Astrocyte of the cerebellum (primary cell): ENCODE results near the gene FGB.
"Not testable (repeated sequence)": the region's sequence is repeated elsewhere in the genome, so short reads cannot be mapped to it uniquely, and the experiment has no call there.

Experiments
- DNase-seq: peaks from one replicate; pipeline ENCODE4 v3.0.0-alpha.2; 2011; ENCODE audit warnings: low read depth
- H3K4me3 ChIP-seq: 2 replicates; pipeline ENCODE4 v1.5.1; 2011; ENCODE audit warnings: mild to moderate bottlenecking, low read depth, low read length, moderate library complexity
- CTCF ChIP-seq: IDR thresholded peaks from 2 replicates; pipeline ENCODE4 v1.5.1; 2012; ENCODE audit warnings: low read length, low read depth, moderate library complexity, mild to moderate bottlenecking; ENCODE audit errors: missing control alignments
- in situ Hi-C: cut with HindIII; loops from 2 replicates; pipeline ENCODE4 v1.10.0; 2017; ENCODE audit warnings: low sequenced_read_pairs

Gene FGB

DNA sequence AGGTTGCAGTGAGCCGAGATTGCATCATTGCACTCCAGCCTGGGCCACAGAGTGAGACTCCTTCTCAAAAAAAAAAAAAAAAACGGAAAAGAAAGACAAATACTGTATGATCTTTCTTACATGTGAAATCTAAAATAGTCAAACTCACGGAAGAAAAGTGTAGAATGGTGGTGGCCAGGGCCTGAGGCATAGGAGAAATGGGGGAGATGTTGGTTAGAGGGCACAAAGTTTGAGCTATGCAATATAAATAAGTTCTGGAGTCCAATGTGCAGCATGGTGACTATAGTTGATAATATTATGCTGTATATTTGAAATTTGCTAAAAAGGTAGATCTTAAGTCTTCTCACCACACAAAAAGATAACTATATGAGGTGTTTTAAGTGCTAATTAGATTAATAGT lies 29.1 kb downstream of the FGB start:
- in situ Hi-C loops: no loop called here
- DNase-seq: no peak
- TF ChIP-seq CTCF: no peak

GRCh38 chr4:154593868-154594267 lies 31.1 kb downstream of the FGB start:
- no peak for TF ChIP-seq CTCF
- in situ Hi-C loops: no loop called here
- no peak for DNase-seq
- no peak overlapping the region for H3K4me3 ChIP-seq

More for the DNA sequence above, 29.1 kb downstream of the FGB start:
- H3K4me3 ChIP-seq: no peak overlapping the region

GRCh38 chr4:154594343-154594742 lies 31.5 kb downstream of the FGB start:
- in situ Hi-C loops, H3K4me3 ChIP-seq, DNase-seq: not testable (repeated sequence)

- no peak overlapping the region for H3K4me3 ChIP-seq
- no peak for TF ChIP-seq CTCF
- in situ Hi-C loops: no loop called here
- no peak for DNase-seq
Measured at GRCh38 chr4:154595807-154596206, 33.0 kb downstream of the FGB start.

- in situ Hi-C loops, H3K4me3 ChIP-seq, DNase-seq: not testable (repeated sequence)
Measured at GRCh38 chr4:154597281-154597680, 34.5 kb downstream of the FGB start.

DNA sequence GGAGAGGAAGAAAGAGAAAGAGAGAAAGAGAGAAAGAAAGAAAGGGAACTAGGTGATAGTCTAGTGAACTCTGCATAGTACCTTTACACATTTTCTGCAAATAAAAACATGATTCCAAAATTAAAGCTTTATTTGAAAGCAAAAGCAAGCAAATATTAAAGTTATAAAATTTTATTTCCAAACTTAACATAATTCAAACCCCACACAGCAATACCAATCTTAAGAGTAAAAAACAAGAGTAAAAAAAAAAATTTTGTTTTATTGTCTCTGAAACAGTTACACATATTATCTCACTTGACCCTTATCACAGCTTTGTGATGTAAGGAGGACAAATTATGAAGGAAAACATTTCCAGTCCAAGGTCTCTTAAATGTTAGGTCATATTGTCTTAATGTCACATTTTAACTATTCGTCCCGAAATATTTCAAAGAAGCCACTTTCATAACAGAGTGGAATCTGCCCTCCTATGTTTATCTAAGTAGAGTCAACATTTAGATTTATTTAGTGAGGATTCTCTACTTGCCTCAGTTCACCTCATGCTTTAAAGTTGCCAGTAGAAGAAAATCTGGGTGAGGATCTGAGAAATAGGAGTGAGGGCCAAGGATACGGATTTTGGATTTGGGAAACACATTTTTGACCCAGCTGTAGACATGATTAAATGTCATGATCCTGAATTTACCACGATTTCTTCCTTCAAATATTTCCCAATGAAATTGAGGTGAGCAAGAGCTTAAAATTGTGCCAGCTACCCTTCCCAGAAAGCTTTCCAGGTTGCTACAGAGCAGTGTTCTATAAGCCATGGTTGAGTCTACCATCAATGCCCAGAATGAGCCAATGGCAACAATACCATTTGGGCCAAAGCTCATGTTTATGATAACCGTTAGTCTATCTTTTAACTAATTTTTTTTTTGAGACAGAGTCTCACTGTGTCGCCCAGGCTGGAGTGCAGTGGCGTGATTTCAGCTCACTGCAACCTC lies 35.3 kb downstream of the FGB start:
- in situ Hi-C loops: no loop called here
- no peak overlapping the region for H3K4me3 ChIP-seq
- no peak for DNase-seq
- no peak for TF ChIP-seq CTCF

DNA sequence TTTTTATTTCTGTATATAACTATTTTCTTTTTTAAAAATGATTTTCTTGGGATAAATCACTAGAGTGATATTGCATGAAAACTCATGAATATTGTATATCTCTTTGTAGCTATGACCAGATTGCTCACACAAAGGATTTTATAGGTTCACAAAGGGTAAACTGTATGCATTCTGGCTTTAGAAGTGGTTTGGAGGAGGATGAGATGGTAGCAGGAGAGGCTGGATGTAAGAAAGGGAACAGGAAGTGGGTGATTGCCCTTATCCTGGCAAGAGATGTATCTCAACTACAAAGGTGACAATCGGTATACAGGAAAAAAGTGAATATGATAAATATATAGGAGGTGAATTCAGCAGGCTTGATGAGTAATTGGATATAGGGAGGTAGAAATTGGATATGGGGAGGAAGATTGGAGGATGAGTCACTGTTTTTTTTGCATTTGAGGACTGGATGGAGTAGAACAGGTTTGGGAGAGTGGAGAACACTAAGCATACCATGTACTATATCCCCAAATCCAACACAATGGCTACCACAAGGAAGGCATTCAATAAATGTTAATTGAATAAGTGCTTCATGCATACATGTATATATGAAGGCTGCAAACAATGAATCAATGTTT lies 39.7 kb downstream of the FGB start:
- H3K4me3 ChIP-seq: no peak overlapping the region
- in situ Hi-C loops: no loop called here
- no peak for DNase-seq
- no peak for TF ChIP-seq CTCF
